IPS-15b (cell line): Measurements from ENCODE around the gene NSUN6.
"Not testable (repeated sequence)": the region's sequence is repeated elsewhere in the genome, so short reads cannot be mapped to it uniquely, and the experiment has no call there.

Experiments used
- H3K27me3 ChIP-seq: one replicate; pipeline ENCODE4 v1.6.1; 2013; ENCODE audit warnings: low read length; ENCODE audit not compliant: control insufficient read depth, insufficient read depth
- H3K36me3 ChIP-seq: one replicate; pipeline ENCODE4 v1.6.1; 2013; ENCODE audit warnings: low read length; ENCODE audit not compliant: control insufficient read depth, insufficient read depth
- H3K4me1 ChIP-seq: one replicate; pipeline ENCODE4 v1.6.1; 2013; ENCODE audit warnings: mild to moderate bottlenecking, low read length; ENCODE audit not compliant: control insufficient read depth, insufficient read depth
- H3K4me3 ChIP-seq: one replicate; pipeline ENCODE4 v1.5.1; 2013; ENCODE audit warnings: low read depth, low read length
- H3K9ac ChIP-seq: one replicate; pipeline ENCODE4 v1.6.1; 2013; ENCODE audit warnings: low read depth, mild to moderate bottlenecking, low read length
- H3K9me3 ChIP-seq: one replicate; pipeline ENCODE4 v1.6.1; 2013; ENCODE audit warnings: mild to moderate bottlenecking, low read length; ENCODE audit not compliant: control insufficient read depth, insufficient read depth

NSUN6 gene

DNA sequence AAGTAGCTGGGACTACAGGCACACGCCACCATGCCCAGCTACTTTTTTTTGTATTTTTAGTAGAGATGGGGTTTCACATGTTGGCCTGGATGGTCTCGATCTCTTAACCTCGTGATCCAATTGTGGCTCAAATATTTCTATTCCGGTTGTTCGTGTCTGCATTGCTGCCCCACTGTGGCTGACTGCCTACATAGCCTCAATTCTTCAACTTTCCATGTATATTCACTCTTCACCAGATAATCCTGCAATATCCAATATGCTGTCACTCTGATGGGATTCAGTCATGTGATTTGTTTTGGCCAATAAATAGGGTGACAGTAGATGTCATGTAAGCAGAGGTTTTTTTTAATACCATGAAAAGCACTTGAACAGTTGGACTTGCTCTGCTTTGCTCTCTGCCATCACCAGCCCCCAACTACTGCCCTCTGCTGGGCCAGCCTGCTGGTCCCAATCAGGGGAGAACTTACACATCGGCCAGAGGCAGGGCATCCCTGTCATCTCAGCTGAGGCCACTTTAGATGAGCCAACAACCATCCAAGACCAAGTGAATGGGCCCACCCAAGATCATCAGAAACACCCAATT is 56.7 kb downstream of the NSUN6 start:
- Histone ChIP-seq H3K36me3 (no peaks in the 10 kb centered on the region), H3K4me3 (no peak overlapping the region)

GRCh38 chr10:18591141-18591540 is 60.2 kb downstream of the NSUN6 start:
- H3K9me3 ChIP-seq, H3K9ac ChIP-seq, H3K4me3 ChIP-seq, H3K4me1 ChIP-seq, H3K36me3 ChIP-seq, H3K27me3 ChIP-seq: not testable (repeated sequence)

More for the DNA sequence above, 56.7 kb downstream of the NSUN6 start:
- H3K9me3 ChIP-seq = no peaks in the 10 kb centered on the region
- no peaks in the 10 kb centered on the region for H3K27me3 ChIP-seq
- no peak overlapping the region for H3K9ac ChIP-seq
- H3K4me1 ChIP-seq = no peaks in the 10 kb centered on the region

DNA sequence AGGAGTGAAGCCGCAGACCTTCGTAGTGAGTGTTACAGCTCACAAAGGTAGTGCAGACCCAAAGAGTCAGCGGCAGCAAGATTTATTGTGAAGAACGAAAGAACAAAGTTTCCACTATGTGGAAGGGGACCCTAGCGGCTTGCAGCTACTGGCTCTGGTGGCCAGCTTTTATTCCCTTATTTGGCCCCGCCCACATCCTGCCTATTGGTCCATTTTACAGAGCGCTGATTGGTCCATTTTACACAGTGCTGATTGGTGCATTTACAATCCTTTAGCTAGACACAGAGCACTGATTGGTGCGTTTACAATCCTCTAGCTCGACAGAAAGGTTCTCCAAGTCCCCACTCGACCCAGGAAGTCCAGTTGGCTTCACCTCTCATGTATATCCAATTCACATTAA is 64.8 kb downstream of the NSUN6 start:
- not testable (repeated sequence) for H3K4me1 ChIP-seq, H3K27me3 ChIP-seq, H3K9me3 ChIP-seq, H3K36me3 ChIP-seq, H3K9ac ChIP-seq, H3K4me3 ChIP-seq

DNA sequence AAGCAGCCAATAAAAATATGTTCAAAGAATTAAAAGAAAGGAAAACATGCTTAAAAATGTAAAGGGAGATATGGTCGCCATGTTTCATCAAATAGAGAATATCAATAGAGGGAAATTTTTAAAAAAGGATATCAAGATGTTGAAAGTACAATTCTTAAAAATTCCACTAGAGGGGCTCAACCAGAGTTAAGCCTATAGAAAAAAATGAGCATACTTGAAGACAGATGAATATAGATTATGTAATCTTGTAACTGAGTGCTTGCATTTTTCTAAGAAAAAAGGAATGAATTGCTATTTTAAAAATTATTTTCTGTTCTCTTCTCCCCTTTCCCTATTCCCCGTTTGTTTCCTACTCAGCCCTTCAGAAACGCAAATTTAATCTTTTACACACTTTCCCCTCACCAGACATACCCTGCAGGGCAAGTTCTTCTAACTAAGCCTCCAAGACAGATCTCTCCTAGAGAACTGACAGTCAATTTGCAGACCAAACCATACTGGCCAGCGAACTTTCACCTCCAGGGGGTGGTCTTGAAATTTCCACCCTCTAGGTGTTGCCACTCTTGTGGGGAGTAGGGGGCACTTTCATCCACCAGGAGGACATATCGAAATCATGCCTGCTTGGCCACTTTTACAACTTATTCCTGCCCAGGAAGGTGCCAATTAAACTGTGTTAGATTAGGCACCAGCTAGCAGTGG is 67.7 kb downstream of the NSUN6 start:
- H3K36me3 ChIP-seq = peaks cover 8% of the 10 kb centered on the region
- no peak overlapping the region for H3K4me3 ChIP-seq
- no peaks in the 10 kb centered on the region for H3K27me3 ChIP-seq
- no peaks in the 10 kb centered on the region for H3K4me1 ChIP-seq
- H3K9ac ChIP-seq = no peak overlapping the region
- no peaks in the 10 kb centered on the region for H3K9me3 ChIP-seq

GRCh38 chr10:18582803-18583202 is 68.6 kb downstream of the NSUN6 start:
- no peaks in the 10 kb centered on the region for H3K4me1 ChIP-seq
- peaks cover 4% of the 10 kb centered on the region for H3K36me3 ChIP-seq
- H3K9me3 ChIP-seq = no peaks in the 10 kb centered on the region
- no peak overlapping the region for H3K9ac ChIP-seq
- no peaks in the 10 kb centered on the region for H3K27me3 ChIP-seq
- H3K4me3 ChIP-seq = no peak overlapping the region

- Histone ChIP-seq H3K36me3 (peaks cover 7% of the 10 kb centered on the region), H3K4me1 (no peaks in the 10 kb centered on the region), H3K9ac (no peak overlapping the region), H3K27me3 (no peaks in the 10 kb centered on the region), H3K9me3 (peaks cover 11% of the 10 kb centered on the region), H3K4me3 (no peak overlapping the region)
These were observed 73.3 kb downstream of the NSUN6 start for GRCh38 chr10:18577823-18578685.

DNA sequence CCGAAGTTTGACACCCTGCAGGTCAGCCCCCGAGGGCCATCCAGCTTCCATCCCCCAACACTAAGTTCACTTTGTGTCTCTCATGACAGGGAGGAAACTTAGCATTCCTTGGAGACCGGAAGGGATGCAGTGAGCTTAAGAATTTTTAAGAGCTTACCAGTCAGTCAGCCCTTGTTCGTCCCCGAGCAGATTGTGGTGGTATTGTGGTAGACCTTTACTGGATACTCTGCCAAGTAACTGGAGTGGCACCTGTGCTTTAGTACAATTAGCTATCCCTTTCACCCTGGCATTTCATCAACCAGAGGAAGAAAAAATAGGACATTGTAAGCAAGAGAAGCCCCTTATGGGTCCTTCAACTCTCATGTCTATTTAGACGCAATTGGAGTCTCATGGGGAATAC is 74.8 kb downstream of the NSUN6 start:
- Histone ChIP-seq H3K36me3 (peaks cover 7% of the 10 kb centered on the region), H3K9ac (no peak overlapping the region), H3K27me3 (no peaks in the 10 kb centered on the region), H3K4me1 (no peaks in the 10 kb centered on the region), H3K9me3 (peaks cover 15% of the 10 kb centered on the region), H3K4me3 (no peak overlapping the region)

DNA sequence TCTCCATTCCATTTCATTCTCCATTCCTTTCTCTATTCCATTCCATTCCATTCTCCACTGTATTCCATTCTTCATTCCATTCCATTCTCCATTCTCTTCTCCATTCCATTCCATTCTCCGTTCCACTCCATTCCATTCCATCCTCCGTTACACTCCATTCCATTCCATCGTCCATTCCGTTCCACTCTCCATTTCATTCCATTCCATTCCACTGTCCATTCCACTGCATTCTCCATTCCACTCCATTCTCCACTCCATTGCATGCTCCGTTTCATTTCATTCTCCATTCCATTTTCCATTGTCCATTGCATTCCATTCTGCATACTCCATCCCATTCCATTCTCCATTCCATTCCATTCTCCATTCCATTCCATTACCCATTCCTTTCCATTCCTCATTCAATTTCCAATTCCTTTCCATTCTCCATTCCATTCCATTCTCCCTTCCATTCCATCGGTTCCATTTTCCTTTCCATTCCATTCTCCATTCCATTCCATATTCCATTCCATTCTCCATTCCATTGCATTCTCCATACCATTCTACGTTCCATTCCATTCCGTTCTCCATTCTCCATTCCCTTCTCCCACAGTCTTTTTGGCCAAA is 78.3 kb downstream of the NSUN6 start:
- Histone ChIP-seq H3K27me3 (no peaks in the 10 kb centered on the region), H3K4me3 (no peak overlapping the region), H3K9ac (no peak overlapping the region), H3K36me3 (peaks cover 4% of the 10 kb centered on the region), H3K9me3 (peaks cover 32% of the 10 kb centered on the region), H3K4me1 (no peaks in the 10 kb centered on the region)

DNA sequence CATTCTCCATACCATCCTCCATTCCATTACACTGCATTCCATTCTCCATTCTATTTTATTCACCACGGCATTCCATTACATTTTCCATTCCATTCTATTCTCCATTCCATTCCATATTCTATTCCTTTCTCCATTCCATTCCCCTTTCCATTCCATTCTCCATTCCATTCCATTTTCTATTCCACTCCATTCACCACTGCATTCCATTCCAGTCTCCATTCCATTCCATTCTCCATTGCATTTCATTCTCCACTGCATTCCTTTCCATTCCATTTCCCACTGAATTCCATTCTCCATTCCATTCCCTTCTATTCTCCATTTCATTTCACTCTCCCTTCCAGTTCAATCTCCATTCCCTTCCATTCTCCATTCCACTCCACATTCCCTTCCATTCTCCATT is 79.6 kb downstream of the NSUN6 start:
- Histone ChIP-seq H3K4me1 (no peaks in the 10 kb centered on the region), H3K4me3 (no peak overlapping the region), H3K9ac (no peak overlapping the region), H3K36me3 (no peaks in the 10 kb centered on the region), H3K9me3 (peaks cover 40% of the 10 kb centered on the region), H3K27me3 (no peaks in the 10 kb centered on the region)

DNA sequence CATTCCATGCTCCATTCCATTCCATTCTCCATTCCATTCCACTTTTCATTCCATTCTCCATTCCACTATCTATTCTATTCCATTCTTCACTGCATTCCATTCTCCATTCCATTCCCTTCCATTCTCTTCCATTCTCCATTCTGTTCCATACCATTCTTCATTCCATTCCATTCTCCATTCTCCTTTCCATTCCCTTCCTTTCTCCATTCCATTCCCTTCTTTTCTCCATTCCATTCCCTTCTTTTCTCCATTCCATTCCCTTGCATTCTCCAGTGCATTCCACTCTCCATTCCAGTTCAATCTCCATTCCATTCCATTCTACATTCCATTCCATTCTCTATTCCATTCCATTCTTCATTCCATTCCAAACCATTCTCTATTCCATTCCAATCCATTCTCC is 80.3 kb downstream of the NSUN6 start:
- H3K4me3 ChIP-seq = no peak overlapping the region
- H3K27me3 ChIP-seq = no peaks in the 10 kb centered on the region
- no peaks in the 10 kb centered on the region for H3K36me3 ChIP-seq
- H3K9me3 ChIP-seq = peaks cover 47% of the 10 kb centered on the region
- H3K4me1 ChIP-seq = no peaks in the 10 kb centered on the region
- no peak overlapping the region for H3K9ac ChIP-seq

GRCh38 chr10:18570386-18570785 is 81.0 kb downstream of the NSUN6 start:
- H3K9me3 ChIP-seq = peaks cover 52% of the 10 kb centered on the region
- H3K36me3 ChIP-seq, H3K4me1 ChIP-seq, H3K27me3 ChIP-seq, H3K4me3 ChIP-seq, H3K9ac ChIP-seq: not testable (repeated sequence)
